Astrocyte (in vitro differentiated cells and primary cell): Measurements from ENCODE around the gene KCNMA1. TPM values are rescaled to one million over a fixed set of nuclear protein-coding genes. Genes with fewer than 3 reads are reported as not detected.

Source experiments
- DNase-seq: peaks from one replicate; pipeline ENCODE4 v3.0.0-alpha.2; 2010; ENCODE audit warnings: low read depth
- FAIRE-seq: peaks from 2 replicates; lab custom pipeline; 2011; peaks lifted over from hg19 to GRCh38; lab: Jason Lieb, UNC
- H2AFZ ChIP-seq: 2 replicates; pipeline ENCODE4 v1.6.0; 2012; ENCODE audit warnings: low read depth, low read length, inconsistent platforms
- H3K27ac ChIP-seq: 2 replicates; pipeline ENCODE4 v1.5.1; 2011; ENCODE audit warnings: low read depth, low read length, inconsistent platforms
- H3K27me3 ChIP-seq: 2 replicates; pipeline ENCODE4 v1.6.0; 2011; ENCODE audit warnings: low read length, inconsistent platforms; ENCODE audit not compliant: insufficient read depth
- H3K36me3 ChIP-seq: 2 replicates; pipeline ENCODE4 v1.5.1; 2011; ENCODE audit warnings: low read length, inconsistent platforms; ENCODE audit not compliant: insufficient read depth
- H3K4me1 ChIP-seq: 2 replicates; pipeline ENCODE4 v1.5.1; 2011; ENCODE audit warnings: low read length, inconsistent platforms; ENCODE audit not compliant: insufficient read depth
- H3K4me2 ChIP-seq: 2 replicates; pipeline ENCODE4 v1.6.0; 2012; ENCODE audit warnings: low read length, inconsistent platforms
- H3K4me3 ChIP-seq: 2 replicates; pipeline ENCODE4 v1.5.1; 2011; ENCODE audit warnings: low read depth, mild to moderate bottlenecking, low read length, inconsistent platforms; ENCODE audit not compliant: insufficient read depth
- H3K79me2 ChIP-seq: 2 replicates; pipeline ENCODE4 v1.6.0; 2012; ENCODE audit warnings: mild to moderate bottlenecking, low read length, inconsistent platforms; ENCODE audit not compliant: insufficient read depth
- H3K9ac ChIP-seq: 2 replicates; pipeline ENCODE4 v1.6.0; 2012; ENCODE audit warnings: mild to moderate bottlenecking, low read length, inconsistent platforms
- H3K9me3 ChIP-seq: 2 replicates; pipeline ENCODE4 v1.5.1; 2012; ENCODE audit warnings: low read depth, mild to moderate bottlenecking, low read length, inconsistent platforms; ENCODE audit not compliant: insufficient read depth
- H4K20me1 ChIP-seq: 2 replicates; pipeline ENCODE4 v1.6.0; 2012; ENCODE audit warnings: low read length, inconsistent platforms; ENCODE audit not compliant: insufficient read depth
- H3K27ac Mint-ChIP-seq: one replicate; pipeline ENCODE4 v1.8.0; 2021; ENCODE audit warnings: mild to moderate bottlenecking, mixed read lengths; ENCODE audit not compliant: unreplicated experiment
- H3K27me3 Mint-ChIP-seq: one replicate; pipeline ENCODE4 v1.8.0; 2021; ENCODE audit warnings: low read depth, mixed read lengths; ENCODE audit not compliant: unreplicated experiment
- H3K36me3 Mint-ChIP-seq: one replicate; pipeline ENCODE4 v1.8.0; 2021; ENCODE audit warnings: low read depth, mixed read lengths; ENCODE audit not compliant: unreplicated experiment
- H3K4me1 Mint-ChIP-seq: one replicate; pipeline ENCODE4 v1.8.0; 2021; ENCODE audit warnings: low read depth, mixed read lengths; ENCODE audit not compliant: unreplicated experiment
- H3K4me3 Mint-ChIP-seq: one replicate; pipeline ENCODE4 v1.8.0; 2021; ENCODE audit warnings: mild to moderate bottlenecking, moderate library complexity, mixed read lengths; ENCODE audit not compliant: unreplicated experiment
- H3K9me3 Mint-ChIP-seq: one replicate; pipeline ENCODE4 v1.8.0; 2021; ENCODE audit warnings: mild to moderate bottlenecking, mixed read lengths; ENCODE audit not compliant: unreplicated experiment
- CTCF ChIP-seq: IDR thresholded peaks from 2 replicates; pipeline ENCODE4 v1.5.1; 2011; ENCODE audit warnings: low read depth, mild to moderate bottlenecking, inconsistent platforms, low read length, moderate library complexity; ENCODE audit not compliant: insufficient read depth
- EZH2 ChIP-seq: IDR thresholded peaks from 2 replicates; pipeline ENCODE4 v1.6.1; 2012; ENCODE audit warnings: mild to moderate bottlenecking, low read length, inconsistent platforms; ENCODE audit not compliant: insufficient read depth
- total RNA-seq: library from RNA; stranded (reverse); gene quantifications from 2 replicates; pipeline ENCODE4 v1.2.1, GENCODE V29; 2021

Gene KCNMA1
- total RNA-seq, 1 donor from 2014 or later: 45.8 TPM

- H3K9ac ChIP-seq: no peak overlapping the region
- H3K4me2 ChIP-seq: no peak overlapping the region
- H3K27ac Mint-ChIP-seq: no peak overlapping the region
- H3K36me3 ChIP-seq: no peaks in the 10 kb centered on the region
- H3K79me2 ChIP-seq: no peaks in the 10 kb centered on the region
- peaks cover 7% of the 10 kb centered on the region for H3K36me3 Mint-ChIP-seq
- H3K27me3 ChIP-seq: no peaks in the 10 kb centered on the region
- TF ChIP-seq EZH2: no peak
- TF ChIP-seq CTCF: no peak
- H4K20me1 ChIP-seq: no peaks in the 10 kb centered on the region
- H3K4me3 ChIP-seq: no peak overlapping the region
- no peak overlapping the region for H3K4me3 Mint-ChIP-seq
- FAIRE-seq (no peak), DNase-seq (no peak)
- H3K27ac ChIP-seq: no peak overlapping the region
- no peak overlapping the region for H2AFZ ChIP-seq
- no peaks in the 10 kb centered on the region for H3K4me1 ChIP-seq
- H3K9me3 ChIP-seq: no peaks in the 10 kb centered on the region
- H3K4me1 Mint-ChIP-seq: no peaks in the 10 kb centered on the region
- no peaks in the 10 kb centered on the region for H3K9me3 Mint-ChIP-seq
- no peaks in the 10 kb centered on the region for H3K27me3 Mint-ChIP-seq
Measured at GRCh38 chr10:76973091-76974016, 664.3 kb downstream of the KCNMA1 start.

- Histone ChIP-seq H3K9ac (no peak overlapping the region), H3K79me2 (no peaks in the 10 kb centered on the region), H3K9me3 (no peaks in the 10 kb centered on the region), H2AFZ (no peak overlapping the region), H3K4me3 (no peak overlapping the region), H3K36me3 (no peaks in the 10 kb centered on the region), H3K27ac (no peak overlapping the region), H3K4me1 (no peaks in the 10 kb centered on the region), H3K27me3 (no peaks in the 10 kb centered on the region), H4K20me1 (no peaks in the 10 kb centered on the region), H3K4me2 (no peak overlapping the region)
- TF ChIP-seq EZH2 (no peak), CTCF (no peak)
- H3K36me3 Mint-ChIP-seq: peaks cover 9% of the 10 kb centered on the region
- FAIRE-seq (no peak), DNase-seq (no peak)
- no peak overlapping the region for H3K4me3 Mint-ChIP-seq
- no peaks in the 10 kb centered on the region for H3K9me3 Mint-ChIP-seq
- H3K4me1 Mint-ChIP-seq: no peaks in the 10 kb centered on the region
- H3K27ac Mint-ChIP-seq: no peak overlapping the region
- H3K27me3 Mint-ChIP-seq: no peaks in the 10 kb centered on the region
Measured at GRCh38 chr10:76972541-76972940, 665.1 kb downstream of the KCNMA1 start.
